ENCODE measurements around the gene MAGEB3. TPM values are rescaled to one million over a fixed set of nuclear protein-coding genes. Genes with fewer than 3 reads are reported as not detected.

MAGEB3 gene
- total RNA-seq, 1 donor from 2014 or later: not detected

- Mint-ChIP-seq H3K36me3 (ENCODE audit: unreplicated experiment) (no peaks in the 10 kb centered on the region), H3K4me1 (ENCODE audit: low read depth, unreplicated experiment) (no peaks in the 10 kb centered on the region), H3K27me3 (ENCODE audit: unreplicated experiment) (no peaks in the 10 kb centered on the region), H3K27ac (ENCODE audit: unreplicated experiment) (no peak overlapping the region), H3K9me3 (ENCODE audit: unreplicated experiment) (no peaks in the 10 kb centered on the region), H3K4me3 (ENCODE audit: unreplicated experiment) (no peak overlapping the region)
- no peak for DNase-seq
- TF ChIP-seq, protein P1, sequence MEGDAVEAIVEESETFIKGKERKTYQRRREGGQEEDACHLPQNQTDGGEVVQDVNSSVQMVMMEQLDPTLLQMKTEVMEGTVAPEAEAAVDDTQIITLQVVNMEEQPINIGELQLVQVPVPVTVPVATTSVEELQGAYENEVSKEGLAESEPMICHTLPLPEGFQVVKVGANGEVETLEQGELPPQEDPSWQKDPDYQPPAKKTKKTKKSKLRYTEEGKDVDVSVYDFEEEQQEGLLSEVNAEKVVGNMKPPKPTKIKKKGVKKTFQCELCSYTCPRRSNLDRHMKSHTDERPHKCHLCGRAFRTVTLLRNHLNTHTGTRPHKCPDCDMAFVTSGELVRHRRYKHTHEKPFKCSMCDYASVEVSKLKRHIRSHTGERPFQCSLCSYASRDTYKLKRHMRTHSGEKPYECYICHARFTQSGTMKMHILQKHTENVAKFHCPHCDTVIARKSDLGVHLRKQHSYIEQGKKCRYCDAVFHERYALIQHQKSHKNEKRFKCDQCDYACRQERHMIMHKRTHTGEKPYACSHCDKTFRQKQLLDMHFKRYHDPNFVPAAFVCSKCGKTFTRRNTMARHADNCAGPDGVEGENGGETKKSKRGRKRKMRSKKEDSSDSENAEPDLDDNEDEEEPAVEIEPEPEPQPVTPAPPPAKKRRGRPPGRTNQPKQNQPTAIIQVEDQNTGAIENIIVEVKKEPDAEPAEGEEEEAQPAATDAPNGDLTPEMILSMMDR (IDR thresholded peaks at IDR 0.05; ENCODE audit: partially characterized antibody, unreplicated experiment): no peak
Measured at GRCh38 chrX:30248854-30249253, 18.4 kb downstream of the MAGEB3 start.

- TF ChIP-seq, protein P1 (IDR thresholded peaks at IDR 0.05; ENCODE audit: partially characterized antibody, unreplicated experiment): no peak
- Mint-ChIP-seq H3K4me3 (ENCODE audit: unreplicated experiment) (no peak overlapping the region), H3K36me3 (ENCODE audit: unreplicated experiment) (no peaks in the 10 kb centered on the region), H3K9me3 (ENCODE audit: unreplicated experiment) (peaks cover 2% of the 10 kb centered on the region), H3K4me1 (ENCODE audit: low read depth, unreplicated experiment) (no peaks in the 10 kb centered on the region), H3K27ac (ENCODE audit: unreplicated experiment) (no peak overlapping the region), H3K27me3 (ENCODE audit: unreplicated experiment) (no peaks in the 10 kb centered on the region)
- DNase-seq: no peak
Measured at GRCh38 chrX:30253257-30253656, 22.8 kb downstream of the MAGEB3 start.

DNA sequence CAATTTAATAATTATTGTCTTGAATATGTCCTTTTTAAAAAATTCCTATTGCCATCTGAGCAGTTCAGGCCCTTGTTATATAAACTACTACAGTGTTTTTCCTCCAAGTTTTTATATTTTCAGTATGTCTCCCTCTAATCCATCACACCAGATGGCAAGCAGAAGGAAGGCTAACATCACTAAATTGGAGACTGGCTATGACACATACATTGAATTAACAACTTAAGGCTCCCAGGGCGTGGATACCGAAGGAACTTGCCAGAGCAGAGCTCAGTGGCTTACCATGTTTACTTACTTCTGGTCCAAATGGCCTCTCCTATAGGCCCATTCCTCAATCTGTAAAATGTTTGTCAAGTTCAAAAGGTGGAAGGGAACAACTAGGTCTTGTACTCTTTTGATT is 29.5 kb downstream of the MAGEB3 start:
- no peaks in the 10 kb centered on the region for H3K27me3 Mint-ChIP-seq (ENCODE audit: unreplicated experiment)
- H3K36me3 Mint-ChIP-seq (ENCODE audit: unreplicated experiment): no peaks in the 10 kb centered on the region
- H3K4me1 Mint-ChIP-seq (ENCODE audit: low read depth, unreplicated experiment): no peaks in the 10 kb centered on the region
- no peak overlapping the region for H3K4me3 Mint-ChIP-seq (ENCODE audit: unreplicated experiment)
- peaks cover 2% of the 10 kb centered on the region for H3K9me3 Mint-ChIP-seq (ENCODE audit: unreplicated experiment)
- DNase-seq: no peak
- H3K27ac Mint-ChIP-seq (ENCODE audit: unreplicated experiment): no peak overlapping the region
- TF ChIP-seq, protein P1 (IDR thresholded peaks at IDR 0.05; ENCODE audit: partially characterized antibody, unreplicated experiment): no peak

DNA sequence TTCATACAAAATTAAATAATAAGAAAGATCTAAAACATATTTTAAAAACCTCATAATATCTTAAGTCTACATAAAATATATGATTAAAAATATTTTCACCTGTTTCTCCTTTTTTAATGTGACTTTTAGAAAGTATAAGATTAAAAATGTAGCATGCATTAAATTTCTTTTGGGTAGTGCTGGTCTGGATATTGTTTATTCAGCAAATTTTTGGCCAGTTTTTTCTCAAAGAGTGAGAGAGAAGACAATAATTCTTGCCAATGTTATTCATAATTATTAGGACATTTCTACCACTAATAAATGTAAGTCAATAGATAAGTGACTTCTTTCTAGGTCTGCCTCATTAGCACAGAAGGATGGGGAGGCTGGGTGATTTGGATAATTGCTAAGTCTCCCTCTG is 30.6 kb downstream of the MAGEB3 start:
- TF ChIP-seq, protein P1 (IDR thresholded peaks at IDR 0.05; ENCODE audit: partially characterized antibody, unreplicated experiment): no peak
- no peak overlapping the region for H3K27ac Mint-ChIP-seq (ENCODE audit: unreplicated experiment)
- H3K4me3 Mint-ChIP-seq (ENCODE audit: unreplicated experiment): no peak overlapping the region
- no peaks in the 10 kb centered on the region for H3K4me1 Mint-ChIP-seq (ENCODE audit: low read depth, unreplicated experiment)
- H3K27me3 Mint-ChIP-seq (ENCODE audit: unreplicated experiment): no peaks in the 10 kb centered on the region
- DNase-seq: no peak
- no peaks in the 10 kb centered on the region for H3K36me3 Mint-ChIP-seq (ENCODE audit: unreplicated experiment)
- no peaks in the 10 kb centered on the region for H3K9me3 Mint-ChIP-seq (ENCODE audit: unreplicated experiment)

- Mint-ChIP-seq H3K4me1 (ENCODE audit: low read depth, unreplicated experiment) (no peaks in the 10 kb centered on the region), H3K27ac (ENCODE audit: unreplicated experiment) (no peak overlapping the region), H3K36me3 (ENCODE audit: unreplicated experiment) (no peaks in the 10 kb centered on the region), H3K27me3 (ENCODE audit: unreplicated experiment) (no peaks in the 10 kb centered on the region), H3K9me3 (ENCODE audit: unreplicated experiment) (no peaks in the 10 kb centered on the region), H3K4me3 (ENCODE audit: unreplicated experiment) (no peak overlapping the region)
- TF ChIP-seq, protein P1 (IDR thresholded peaks at IDR 0.05; ENCODE audit: partially characterized antibody, unreplicated experiment): no peak
- DNase-seq: no peak
Measured at GRCh38 chrX:30262763-30263162, 32.3 kb downstream of the MAGEB3 start.
